Measurements from ENCODE around the gene CNRIP1.

- TF ChIP-seq POLR2A (IDR thresholded peaks at IDR 0.05) (no peak), CTCF (IDR thresholded peaks at IDR 0.05 in 8 of 11, conservative IDR thresholded peaks at IDR 0.05 in 3 of 11) (no peak), POLR2AphosphoS5 (IDR thresholded peaks at IDR 0.05) (no peak)
Measured at GRCh38 chr2:68359889-68360288, 40.1 kb upstream of the CNRIP1 start.

Data from spleen (tissue), 7 donors.